ENCODE results near the gene APOL1.

- TF ChIP-seq, protein P1, sequence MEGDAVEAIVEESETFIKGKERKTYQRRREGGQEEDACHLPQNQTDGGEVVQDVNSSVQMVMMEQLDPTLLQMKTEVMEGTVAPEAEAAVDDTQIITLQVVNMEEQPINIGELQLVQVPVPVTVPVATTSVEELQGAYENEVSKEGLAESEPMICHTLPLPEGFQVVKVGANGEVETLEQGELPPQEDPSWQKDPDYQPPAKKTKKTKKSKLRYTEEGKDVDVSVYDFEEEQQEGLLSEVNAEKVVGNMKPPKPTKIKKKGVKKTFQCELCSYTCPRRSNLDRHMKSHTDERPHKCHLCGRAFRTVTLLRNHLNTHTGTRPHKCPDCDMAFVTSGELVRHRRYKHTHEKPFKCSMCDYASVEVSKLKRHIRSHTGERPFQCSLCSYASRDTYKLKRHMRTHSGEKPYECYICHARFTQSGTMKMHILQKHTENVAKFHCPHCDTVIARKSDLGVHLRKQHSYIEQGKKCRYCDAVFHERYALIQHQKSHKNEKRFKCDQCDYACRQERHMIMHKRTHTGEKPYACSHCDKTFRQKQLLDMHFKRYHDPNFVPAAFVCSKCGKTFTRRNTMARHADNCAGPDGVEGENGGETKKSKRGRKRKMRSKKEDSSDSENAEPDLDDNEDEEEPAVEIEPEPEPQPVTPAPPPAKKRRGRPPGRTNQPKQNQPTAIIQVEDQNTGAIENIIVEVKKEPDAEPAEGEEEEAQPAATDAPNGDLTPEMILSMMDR (IDR thresholded peaks at IDR 0.05; ENCODE audit: low read depth, low read length, missing input control), result no peak
- no peak for TF ChIP-seq GABPA (IDR thresholded peaks at IDR 0.05 in 1 of 2, conservative IDR thresholded peaks at IDR 0.05 in 1 of 2)
- TF ChIP-seq YY1 (IDR thresholded peaks at IDR 0.05), result no peak
- TF ChIP-seq, protein P2, sequence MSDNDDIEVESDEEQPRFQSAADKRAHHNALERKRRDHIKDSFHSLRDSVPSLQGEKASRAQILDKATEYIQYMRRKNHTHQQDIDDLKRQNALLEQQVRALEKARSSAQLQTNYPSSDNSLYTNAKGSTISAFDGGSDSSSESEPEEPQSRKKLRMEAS (IDR thresholded peaks at IDR 0.05), result no peak
- no peak for TF ChIP-seq RXRA (IDR thresholded peaks at IDR 0.05)
- TF ChIP-seq RAD21 (IDR thresholded peaks at IDR 0.05), result no peak
- TF ChIP-seq SP1 (IDR thresholded peaks at IDR 0.05), result no peak
- no peak for TF ChIP-seq TAF1 (conservative IDR thresholded peaks at IDR 0.05)
- TF ChIP-seq JUND (IDR thresholded peaks at IDR 0.05), result no peak
- TF ChIP-seq ZBTB33 (IDR thresholded peaks at IDR 0.05), result no peak
- TF ChIP-seq, protein P3, sequence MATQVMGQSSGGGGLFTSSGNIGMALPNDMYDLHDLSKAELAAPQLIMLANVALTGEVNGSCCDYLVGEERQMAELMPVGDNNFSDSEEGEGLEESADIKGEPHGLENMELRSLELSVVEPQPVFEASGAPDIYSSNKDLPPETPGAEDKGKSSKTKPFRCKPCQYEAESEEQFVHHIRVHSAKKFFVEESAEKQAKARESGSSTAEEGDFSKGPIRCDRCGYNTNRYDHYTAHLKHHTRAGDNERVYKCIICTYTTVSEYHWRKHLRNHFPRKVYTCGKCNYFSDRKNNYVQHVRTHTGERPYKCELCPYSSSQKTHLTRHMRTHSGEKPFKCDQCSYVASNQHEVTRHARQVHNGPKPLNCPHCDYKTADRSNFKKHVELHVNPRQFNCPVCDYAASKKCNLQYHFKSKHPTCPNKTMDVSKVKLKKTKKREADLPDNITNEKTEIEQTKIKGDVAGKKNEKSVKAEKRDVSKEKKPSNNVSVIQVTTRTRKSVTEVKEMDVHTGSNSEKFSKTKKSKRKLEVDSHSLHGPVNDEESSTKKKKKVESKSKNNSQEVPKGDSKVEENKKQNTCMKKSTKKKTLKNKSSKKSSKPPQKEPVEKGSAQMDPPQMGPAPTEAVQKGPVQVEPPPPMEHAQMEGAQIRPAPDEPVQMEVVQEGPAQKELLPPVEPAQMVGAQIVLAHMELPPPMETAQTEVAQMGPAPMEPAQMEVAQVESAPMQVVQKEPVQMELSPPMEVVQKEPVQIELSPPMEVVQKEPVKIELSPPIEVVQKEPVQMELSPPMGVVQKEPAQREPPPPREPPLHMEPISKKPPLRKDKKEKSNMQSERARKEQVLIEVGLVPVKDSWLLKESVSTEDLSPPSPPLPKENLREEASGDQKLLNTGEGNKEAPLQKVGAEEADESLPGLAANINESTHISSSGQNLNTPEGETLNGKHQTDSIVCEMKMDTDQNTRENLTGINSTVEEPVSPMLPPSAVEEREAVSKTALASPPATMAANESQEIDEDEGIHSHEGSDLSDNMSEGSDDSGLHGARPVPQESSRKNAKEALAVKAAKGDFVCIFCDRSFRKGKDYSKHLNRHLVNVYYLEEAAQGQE (IDR thresholded peaks at IDR 0.05), result no peak
- TF ChIP-seq EGR1 (IDR thresholded peaks at IDR 0.05; ENCODE audit: low read depth in 2 of 2), result no peak
Observed at GRCh38 chr22:36234213-36234612, 18.7 kb upstream of the APOL1 start.
